ENCODE data around the gene FANCC.

DNA sequence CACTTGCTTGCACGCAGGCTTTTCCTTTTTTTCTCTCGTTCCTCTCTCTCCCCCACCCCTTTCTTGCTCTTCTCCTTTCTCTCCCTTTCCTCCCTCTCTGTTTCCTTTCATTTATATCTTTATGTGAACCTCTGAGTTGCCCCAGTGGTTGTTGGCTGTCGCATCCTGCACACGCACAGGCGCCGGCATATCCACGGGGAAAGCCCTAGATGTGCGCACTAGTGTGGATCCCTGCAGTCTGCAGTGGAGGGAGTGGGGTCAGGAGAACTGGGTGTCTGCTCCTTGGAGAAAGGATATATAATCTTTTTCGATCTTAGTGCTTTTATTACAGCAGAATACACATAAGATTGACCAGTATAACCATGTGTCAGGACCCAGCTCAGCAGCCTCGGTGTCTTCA, 223.5 kb downstream of the FANCC start:
- TF ChIP-seq, protein P1, sequence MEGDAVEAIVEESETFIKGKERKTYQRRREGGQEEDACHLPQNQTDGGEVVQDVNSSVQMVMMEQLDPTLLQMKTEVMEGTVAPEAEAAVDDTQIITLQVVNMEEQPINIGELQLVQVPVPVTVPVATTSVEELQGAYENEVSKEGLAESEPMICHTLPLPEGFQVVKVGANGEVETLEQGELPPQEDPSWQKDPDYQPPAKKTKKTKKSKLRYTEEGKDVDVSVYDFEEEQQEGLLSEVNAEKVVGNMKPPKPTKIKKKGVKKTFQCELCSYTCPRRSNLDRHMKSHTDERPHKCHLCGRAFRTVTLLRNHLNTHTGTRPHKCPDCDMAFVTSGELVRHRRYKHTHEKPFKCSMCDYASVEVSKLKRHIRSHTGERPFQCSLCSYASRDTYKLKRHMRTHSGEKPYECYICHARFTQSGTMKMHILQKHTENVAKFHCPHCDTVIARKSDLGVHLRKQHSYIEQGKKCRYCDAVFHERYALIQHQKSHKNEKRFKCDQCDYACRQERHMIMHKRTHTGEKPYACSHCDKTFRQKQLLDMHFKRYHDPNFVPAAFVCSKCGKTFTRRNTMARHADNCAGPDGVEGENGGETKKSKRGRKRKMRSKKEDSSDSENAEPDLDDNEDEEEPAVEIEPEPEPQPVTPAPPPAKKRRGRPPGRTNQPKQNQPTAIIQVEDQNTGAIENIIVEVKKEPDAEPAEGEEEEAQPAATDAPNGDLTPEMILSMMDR (IDR thresholded peaks at IDR 0.05; ENCODE audit: insufficient read depth, low read depth, low read length), result no peak
- TF ChIP-seq EZH2 (IDR thresholded peaks at IDR 0.05; ENCODE audit: insufficient read depth, low read length), result no peak
